Activated CD4-positive, alpha-beta T cell treated with anti-CD3 and anti-CD28 coated beads for 36 hours (primary cell): ENCODE data around the gene GXYLT1. TPM values are rescaled to one million over a fixed set of nuclear protein-coding genes. Genes with fewer than 3 reads are reported as not detected.
"Not testable (repeated sequence)": the region's sequence is repeated elsewhere in the genome, so short reads cannot be mapped to it uniquely, and the experiment has no call there.

Experiments
- ATAC-seq: fragments of 200-7000 bp; cut with Tn5 transposase; one replicate; pipeline ENCODE4 v1.10.0; 2021; ENCODE audit warnings: mild to moderate bottlenecking, moderate library complexity
- CTCF ChIA-PET: fragments of 350-600 bp; sonication (Branson Sonifier 250); formaldehyde crosslinking; loops from one replicate; lab custom pipeline; 2021; ENCODE audit warnings: antibody characterized with exemption; lab: Charles Lee
- POLR2A ChIA-PET: fragments of 350-600 bp; sonication (Branson Sonifier 250); formaldehyde crosslinking; loops from one replicate; lab custom pipeline; 2021; ENCODE audit warnings: antibody characterized with exemption, inconsistent platforms; lab: Charles Lee
- DNase-seq: peaks from one replicate; pipeline ENCODE4 v3.0.0-alpha.2; 2020
- H3K27ac Mint-ChIP-seq: one replicate; pipeline ENCODE4 v1.8.0; 2021; ENCODE audit warnings: mixed read lengths
- H3K27me3 Mint-ChIP-seq: one replicate; pipeline ENCODE4 v1.8.0; 2021; ENCODE audit warnings: mixed read lengths
- H3K36me3 Mint-ChIP-seq: one replicate; pipeline ENCODE4 v1.8.0; 2021; ENCODE audit warnings: low read depth, mixed read lengths
- H3K4me1 Mint-ChIP-seq: one replicate; pipeline ENCODE4 v1.8.0; 2021; ENCODE audit warnings: mixed read lengths
- H3K4me3 Mint-ChIP-seq: one replicate; pipeline ENCODE4 v1.8.0; 2021; ENCODE audit warnings: mild to moderate bottlenecking, moderate library complexity, mixed read lengths
- H3K9me3 Mint-ChIP-seq: one replicate; pipeline ENCODE4 v1.8.0; 2021; ENCODE audit warnings: low read depth, mixed read lengths
- intact Hi-C, 2 experiments: fragments of 100-400 bp; cut with DNase I in 1 of 2; cut with micrococcal nuclease in 1 of 2; formaldehyde crosslinking; loops; one replicate each; pipeline versions ENCODE4 v1.14.2 to v1.15.1; 2022 to 2024; cut with DNase I, micrococcal nuclease
- total RNA-seq, 2 experiments: library from RNA; stranded (reverse); gene quantifications; one replicate each; pipeline ENCODE4 v1.2.3, GENCODE V29; 2021

GXYLT1 gene
- total RNA-seq, 2 experiments from 2014 or later: 6.1 to 6.7 TPM

DNA sequence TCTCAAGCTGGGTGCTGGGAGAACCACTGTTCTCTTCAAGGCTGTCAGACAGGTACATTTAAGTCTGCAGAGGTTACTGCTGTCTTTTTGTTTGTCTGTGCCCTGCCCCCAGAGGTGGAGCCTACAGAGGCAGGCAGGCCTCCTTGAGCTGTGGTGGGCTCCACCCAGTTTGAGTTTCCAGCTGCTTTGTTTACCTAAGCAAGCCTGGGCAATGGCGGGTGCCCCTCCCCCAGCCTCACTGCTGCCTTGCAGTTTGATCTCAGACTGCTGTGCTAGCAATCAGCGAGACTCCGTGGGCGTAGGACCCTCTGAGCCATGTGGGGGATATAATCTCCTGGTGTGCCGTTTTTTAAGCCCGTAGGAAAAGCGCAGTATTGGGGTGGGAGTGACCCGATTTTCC, 95.7 kb downstream of the GXYLT1 start:
- POLR2A ChIA-PET, H3K4me3 Mint-ChIP-seq, H3K27ac Mint-ChIP-seq, intact Hi-C loops, H3K27me3 Mint-ChIP-seq, H3K36me3 Mint-ChIP-seq, CTCF ChIA-PET, H3K4me1 Mint-ChIP-seq, ATAC-seq, DNase-seq, H3K9me3 Mint-ChIP-seq: not testable (repeated sequence)

DNA sequence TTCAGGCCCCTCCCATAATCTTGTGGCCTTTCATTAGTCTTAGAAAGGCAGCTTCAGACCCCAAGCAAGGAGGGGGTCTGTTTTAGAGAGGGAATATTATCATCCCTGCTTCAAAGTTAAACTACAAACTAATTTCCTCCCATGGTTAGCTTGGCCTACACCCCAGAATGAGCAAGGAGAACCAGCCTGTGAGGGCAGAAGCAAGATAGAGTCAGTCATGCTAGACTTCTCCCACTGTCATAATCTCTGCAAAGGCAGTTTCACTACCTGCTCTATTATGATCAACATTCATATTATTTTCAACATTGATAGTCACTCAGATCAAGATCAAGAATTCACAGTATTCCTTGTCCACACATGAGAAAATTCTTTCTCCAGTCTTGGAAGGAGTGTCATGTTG, 105.1 kb downstream of the GXYLT1 start:
- H3K27me3 Mint-ChIP-seq: peaks cover 7% of the 10 kb centered on the region
- H3K4me1 Mint-ChIP-seq: no peaks in the 10 kb centered on the region
- DNase-seq (no peak), ATAC-seq (no peak)
- no peak overlapping the region for H3K4me3 Mint-ChIP-seq
- no peaks in the 10 kb centered on the region for H3K9me3 Mint-ChIP-seq
- intact Hi-C loops: no loop called here
- POLR2A ChIA-PET: no interaction called here
- no peak overlapping the region for H3K27ac Mint-ChIP-seq
- H3K36me3 Mint-ChIP-seq: no peaks in the 10 kb centered on the region
- CTCF ChIA-PET: no interaction called here

- ChIA-PET POLR2A (no interaction called here), CTCF (no interaction called here)
- H3K27me3 Mint-ChIP-seq: peaks cover 7% of the 10 kb centered on the region
- DNase-seq: no peak
- H3K4me3 Mint-ChIP-seq: no peak overlapping the region
- H3K9me3 Mint-ChIP-seq: no peaks in the 10 kb centered on the region
- H3K36me3 Mint-ChIP-seq: no peaks in the 10 kb centered on the region
- H3K27ac Mint-ChIP-seq: no peak overlapping the region
- no peaks in the 10 kb centered on the region for H3K4me1 Mint-ChIP-seq
- ATAC-seq: no peak
- intact Hi-C loops: no loop called here
Measured at GRCh38 chr12:42039176-42039575, 105.5 kb downstream of the GXYLT1 start.

DNA sequence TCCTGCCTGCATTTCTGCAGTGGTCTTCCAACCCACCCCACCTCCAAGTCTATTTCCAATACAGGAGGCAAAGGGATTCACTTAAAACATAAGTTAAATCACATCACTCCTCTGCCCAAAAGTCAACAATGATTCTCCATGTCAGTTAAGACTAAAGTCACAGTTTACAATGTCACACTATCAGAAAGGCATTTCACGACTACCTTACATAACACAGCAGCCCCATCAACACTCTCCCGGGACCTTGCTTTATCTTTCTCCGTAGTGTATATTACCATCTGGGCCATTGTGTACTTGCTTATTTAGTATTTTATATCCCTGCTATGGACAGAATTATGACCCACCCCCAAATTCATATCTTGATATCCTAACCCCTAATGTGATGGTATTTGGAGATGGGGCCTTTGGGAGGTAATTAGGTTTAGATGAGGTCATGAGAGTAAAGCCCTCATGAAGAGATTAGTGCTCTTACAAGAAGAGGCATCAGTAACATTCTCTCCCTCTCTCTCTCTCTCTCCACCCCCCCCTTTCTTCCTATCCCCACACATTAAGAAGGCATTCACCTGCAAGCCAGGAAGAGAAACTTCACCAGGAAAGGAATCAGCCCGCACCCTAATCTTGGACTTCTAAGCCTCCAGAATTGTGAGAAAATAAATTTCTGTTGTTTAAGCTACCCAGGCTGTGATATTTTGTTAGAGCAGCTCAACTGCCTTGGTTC, 112.7 kb downstream of the GXYLT1 start:
- DNase-seq (no peak), ATAC-seq (no peak)
- CTCF ChIA-PET: interaction anchor here (1.2 kb wide), 1 partner anchor 7 kb away, joined by 3 read pairs; no protein-coding TSS in a partner anchor
- no peaks in the 10 kb centered on the region for H3K36me3 Mint-ChIP-seq
- peaks cover 15% of the 10 kb centered on the region for H3K27me3 Mint-ChIP-seq
- no peaks in the 10 kb centered on the region for H3K4me1 Mint-ChIP-seq
- POLR2A ChIA-PET: no interaction called here
- no peaks in the 10 kb centered on the region for H3K9me3 Mint-ChIP-seq
- H3K27ac Mint-ChIP-seq: no peak overlapping the region
- H3K4me3 Mint-ChIP-seq: no peak overlapping the region
- intact Hi-C loops: no loop called here

Other genes with a start within 250 kb of the GXYLT1 start
- gene YAF2, start 93.4 kb upstream of the GXYLT1 start, total RNA-seq: 10 to 100 TPM; 32.8 to 34.4 TPM
- 100 to 1,000 TPM in 1 of 2 experiments, 10 to 100 TPM in 1; 79.9 to 103 TPM for gene ZCRB1, start 181.2 kb upstream of the GXYLT1 start, total RNA-seq
- gene PPHLN1, start 181.3 kb upstream of the GXYLT1 start, total RNA-seq: 10 to 100 TPM; 86.2 to 90.0 TPM